Measurements from ENCODE around the gene GALNT18. TPM values are rescaled to one million over a fixed set of nuclear protein-coding genes. Genes with fewer than 3 reads are reported as not detected.

The GALNT18 gene
- total RNA-seq, 2 experiments from 2014 or later: not detected

- Histone ChIP-seq H3K36me3 (ENCODE audit: insufficient read depth, low read length) (no peaks in the 10 kb centered on the region), H3K27ac (ENCODE audit: low read depth, low read length, poor library complexity, severe bottlenecking) (no peak overlapping the region), H3K9me2 (ENCODE audit: insufficient read depth, low read length) (no peaks in the 10 kb centered on the region), H3K79me2 (ENCODE audit: insufficient read depth, low read depth, low read length) (no peaks in the 10 kb centered on the region), H3K9me3 (ENCODE audit: low read length) (no peaks in the 10 kb centered on the region), H4K20me1 (ENCODE audit: insufficient read depth, low read length) (no peaks in the 10 kb centered on the region), H2AFZ (ENCODE audit: low read length) (no peak overlapping the region), H3K4me1 (ENCODE audit: insufficient read depth, low read length, poor library complexity, severe bottlenecking) (no peaks in the 10 kb centered on the region), H3K4me2 (ENCODE audit: low read length) (no peak overlapping the region), H3K4me3 (ENCODE audit: low read depth, low read length, poor library complexity, severe bottlenecking) (no peak overlapping the region)
- CTCF ChIA-PET (ENCODE audit: unreplicated experiment): no interaction called here
- intact Hi-C loops (cut with micrococcal nuclease; ENCODE audit: unreplicated experiment): no loop called here
- DNase-seq (ENCODE audit: low spot score): no peak
- TF ChIP-seq CTCF (conservative IDR thresholded peaks at IDR 0.05; ENCODE audit: low read length) (no peak), EZH2phosphoT487 (IDR thresholded peaks at IDR 0.05; ENCODE audit: borderline replicate concordance, low read depth, low read length) (no peak)
- BruUV-seq (replicated peaks): no TSS peak
- POLR2A ChIA-PET: interaction anchor here (0.6 kb wide), 1 partner anchor 807 kb away, joined by 3 read pairs; no protein-coding TSS in a partner anchor
These were observed 330.5 kb downstream of the GALNT18 start for GRCh38 chr11:11291041-11292015.

DNA sequence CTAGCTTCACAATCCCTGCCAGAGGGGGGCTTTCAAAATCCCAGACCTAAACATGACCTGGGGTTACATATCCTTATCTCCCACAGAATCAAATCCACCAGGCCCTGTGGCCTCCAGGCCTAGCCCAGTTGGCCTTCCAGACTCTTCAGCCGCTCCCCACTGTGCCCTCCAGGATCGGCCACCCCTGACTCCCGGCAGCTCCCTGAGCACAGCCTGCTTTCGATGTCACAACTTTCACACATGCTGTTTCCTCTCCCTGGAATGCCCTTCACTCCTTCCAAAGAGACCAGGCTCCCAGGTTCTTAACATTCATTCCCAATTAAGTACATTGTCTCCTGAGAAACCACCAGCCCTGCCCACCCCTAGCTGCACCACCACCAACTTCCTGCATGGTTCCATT lies 331.5 kb downstream of the GALNT18 start:
- H4K20me1 ChIP-seq (ENCODE audit: insufficient read depth, low read length): no peaks in the 10 kb centered on the region
- ChIA-PET POLR2A (no interaction called here), CTCF (ENCODE audit: unreplicated experiment) (no interaction called here)
- TF ChIP-seq CTCF (conservative IDR thresholded peaks at IDR 0.05; ENCODE audit: low read length) (no peak), EZH2phosphoT487 (IDR thresholded peaks at IDR 0.05; ENCODE audit: borderline replicate concordance, low read depth, low read length) (no peak)
- no peak overlapping the region for H2AFZ ChIP-seq (ENCODE audit: low read length)
- no peak overlapping the region for H3K27ac ChIP-seq (ENCODE audit: low read depth, low read length, poor library complexity, severe bottlenecking)
- no peaks in the 10 kb centered on the region for H3K9me3 ChIP-seq (ENCODE audit: low read length)
- BruUV-seq (replicated peaks): no TSS peak
- no peaks in the 10 kb centered on the region for H3K9me2 ChIP-seq (ENCODE audit: insufficient read depth, low read length)
- H3K4me2 ChIP-seq (ENCODE audit: low read length): no peak overlapping the region
- DNase-seq (ENCODE audit: low spot score): no peak
- H3K79me2 ChIP-seq (ENCODE audit: insufficient read depth, low read depth, low read length): no peaks in the 10 kb centered on the region
- H3K4me3 ChIP-seq (ENCODE audit: low read depth, low read length, poor library complexity, severe bottlenecking): no peak overlapping the region
- no peaks in the 10 kb centered on the region for H3K4me1 ChIP-seq (ENCODE audit: insufficient read depth, low read length, poor library complexity, severe bottlenecking)
- intact Hi-C loops (cut with micrococcal nuclease; ENCODE audit: unreplicated experiment): no loop called here
- H3K36me3 ChIP-seq (ENCODE audit: insufficient read depth, low read length): no peaks in the 10 kb centered on the region

DNA sequence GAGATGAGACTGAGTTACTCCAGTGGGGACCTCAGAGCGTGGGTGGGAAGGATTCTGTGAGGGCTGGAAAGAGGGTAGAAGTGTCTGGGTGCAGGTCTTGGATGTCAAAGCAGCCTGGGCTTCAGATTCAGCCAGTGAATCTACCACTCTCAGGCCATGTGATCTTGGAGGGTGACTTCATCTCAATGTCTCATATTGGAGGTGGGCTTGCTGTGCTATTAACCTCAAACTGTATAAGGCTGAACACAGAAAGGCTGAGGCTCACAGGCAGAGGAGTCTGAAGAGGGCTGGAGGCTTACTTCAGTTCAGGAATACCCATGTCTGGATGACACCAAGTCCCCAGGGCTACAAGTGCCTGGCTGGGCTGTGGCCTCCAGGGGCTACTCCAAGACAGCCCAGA lies 332.1 kb downstream of the GALNT18 start:
- Histone ChIP-seq H3K9me2 (ENCODE audit: insufficient read depth, low read length) (no peaks in the 10 kb centered on the region), H3K27ac (ENCODE audit: low read depth, low read length, poor library complexity, severe bottlenecking) (no peak overlapping the region), H3K4me3 (ENCODE audit: low read depth, low read length, poor library complexity, severe bottlenecking) (no peak overlapping the region), H3K36me3 (ENCODE audit: insufficient read depth, low read length) (no peaks in the 10 kb centered on the region), H3K4me2 (ENCODE audit: low read length) (no peak overlapping the region), H4K20me1 (ENCODE audit: insufficient read depth, low read length) (no peaks in the 10 kb centered on the region), H2AFZ (ENCODE audit: low read length) (no peak overlapping the region), H3K9me3 (ENCODE audit: low read length) (no peaks in the 10 kb centered on the region), H3K4me1 (ENCODE audit: insufficient read depth, low read length, poor library complexity, severe bottlenecking) (no peaks in the 10 kb centered on the region), H3K79me2 (ENCODE audit: insufficient read depth, low read depth, low read length) (no peaks in the 10 kb centered on the region)
- CTCF ChIA-PET (ENCODE audit: unreplicated experiment): no interaction called here
- intact Hi-C loops (cut with micrococcal nuclease; ENCODE audit: unreplicated experiment): no loop called here
- BruUV-seq (replicated peaks): no TSS peak
- POLR2A ChIA-PET: no interaction called here
- TF ChIP-seq EZH2phosphoT487 (IDR thresholded peaks at IDR 0.05; ENCODE audit: borderline replicate concordance, low read depth, low read length) (no peak), CTCF (conservative IDR thresholded peaks at IDR 0.05; ENCODE audit: low read length) (no peak)
- no peak for DNase-seq (ENCODE audit: low spot score)

Data from OCI-LY7 (cell line).